ENCODE results near the gene OR5AU1. TPM values are rescaled to one million over a fixed set of nuclear protein-coding genes. Genes with fewer than 3 reads are reported as not detected.
"Not testable (repeated sequence)": the region's sequence is repeated elsewhere in the genome, so short reads cannot be mapped to it uniquely, and the experiment has no call there.

The OR5AU1 gene
- total RNA-seq, 2 donors from 2014 or later, result not detected

DNA sequence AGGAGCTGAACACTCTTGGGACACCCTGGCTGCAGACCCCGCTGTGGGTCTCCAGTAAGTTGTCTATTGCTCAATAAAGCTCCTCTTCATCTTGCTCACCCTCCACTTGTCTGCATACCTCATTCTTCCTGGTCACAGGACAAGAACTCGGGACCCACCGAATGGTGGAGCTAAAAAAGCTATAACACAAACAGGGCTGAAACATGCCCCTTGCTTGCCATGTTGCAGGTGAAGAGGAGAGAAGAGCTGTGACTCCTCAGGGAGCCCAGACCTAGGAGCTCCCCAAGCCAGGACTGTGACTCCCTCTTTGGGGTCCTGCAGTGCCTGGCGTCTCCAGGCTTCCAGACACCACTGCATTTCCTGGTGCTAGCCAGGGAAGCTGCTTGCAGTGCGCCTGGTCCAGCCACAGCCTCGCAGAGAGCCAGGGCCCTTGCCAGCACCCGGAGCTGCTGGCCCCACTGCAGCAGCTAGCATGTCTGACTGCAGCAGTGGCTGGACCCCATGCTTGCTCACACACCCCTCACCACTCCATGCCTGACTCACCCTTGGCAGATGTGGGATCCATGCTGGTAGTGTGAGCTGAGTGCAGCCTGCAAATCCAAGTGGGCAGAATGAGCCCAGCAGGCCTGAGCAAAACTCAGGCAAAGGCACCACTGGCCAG lies 37.1 kb upstream of the OR5AU1 start:
- peak in 1 of 2 donors; percentile 24 for DNase-seq

GRCh38 chr14:21192447-21192822 lies 36.6 kb upstream of the OR5AU1 start:
- no peak for DNase-seq
- peaks cover 15% of the 10 kb centered on the region for H3K4me1 Mint-ChIP-seq (ENCODE audit: low read depth)
- H3K27ac Mint-ChIP-seq, result no peak overlapping the region
- peak; percentile 7 to 25 for ATAC-seq (replicated peaks in 1 of 2)
- H3K36me3 Mint-ChIP-seq (ENCODE audit: insufficient read depth in 2 of 2), result no peaks in the 10 kb centered on the region
- H3K9me3 Mint-ChIP-seq, result no peaks in the 10 kb centered on the region
- H3K27me3 Mint-ChIP-seq (ENCODE audit: low read depth), result peaks cover 9% of the 10 kb centered on the region
- H3K4me3 Mint-ChIP-seq, result peak overlapping the region; percentile 81 to 83

More for the DNA sequence above, 37.1 kb upstream of the OR5AU1 start:
- Mint-ChIP-seq H3K9me3 (no peaks in the 10 kb centered on the region), H3K4me3 (peak overlapping the region; percentile 81 to 83), H3K4me1 (ENCODE audit: low read depth) (peaks cover 20% of the 10 kb centered on the region), H3K27me3 (ENCODE audit: low read depth) (peaks cover 9% of the 10 kb centered on the region), H3K27ac (peak overlapping the region; percentile 66), H3K36me3 (ENCODE audit: insufficient read depth in 2 of 2) (no peaks in the 10 kb centered on the region)
- peak; percentile 3 to 18 for ATAC-seq (replicated peaks in 1 of 2)

GRCh38 chr14:21191809-21192446 lies 36.1 kb upstream of the OR5AU1 start:
- Mint-ChIP-seq H3K4me3 (peak overlapping the region; percentile 81 to 83), H3K27ac (peak overlapping the region; percentile 60), H3K27me3 (ENCODE audit: low read depth) (peaks cover 9% of the 10 kb centered on the region), H3K4me1 (ENCODE audit: low read depth) (peaks cover 15% of the 10 kb centered on the region), H3K9me3 (no peaks in the 10 kb centered on the region), H3K36me3 (ENCODE audit: insufficient read depth in 2 of 2) (no peaks in the 10 kb centered on the region)
- ATAC-seq (replicated peaks in 1 of 2), result peak; percentile 69 to 83
- DNase-seq, result peak; percentile 71 to 78

DNA sequence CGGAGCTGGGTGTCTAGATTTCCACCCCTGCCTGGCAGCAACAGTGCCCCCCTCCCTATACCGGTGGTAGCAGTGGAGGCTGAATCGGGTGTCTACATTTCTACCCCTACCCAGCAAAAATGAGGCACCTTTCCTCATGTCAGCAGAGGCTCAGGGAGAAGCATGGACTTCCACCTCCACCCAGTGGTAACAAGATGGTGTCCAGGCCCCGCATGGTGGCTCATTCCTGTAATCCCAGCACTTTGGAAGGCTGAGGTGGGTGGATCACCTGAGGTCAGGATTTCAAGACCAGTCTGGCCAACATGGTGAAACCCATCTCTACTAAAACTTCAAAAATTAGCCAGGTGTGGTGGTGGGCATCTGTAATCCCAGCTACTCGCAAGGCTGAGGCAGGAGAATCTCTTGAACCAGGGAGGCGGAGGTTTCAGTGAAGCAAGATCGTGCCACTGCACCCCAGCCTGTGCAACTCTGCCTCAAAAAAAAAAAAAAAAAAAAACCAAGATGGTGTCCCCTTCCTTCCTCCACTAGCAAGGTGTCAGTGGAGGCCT lies 35.5 kb upstream of the OR5AU1 start:
- ATAC-seq (replicated peaks in 1 of 2) (peak; percentile 6 to 9), DNase-seq (no peak)
- peak overlapping the region; percentile 60 for H3K27ac Mint-ChIP-seq
- H3K36me3 Mint-ChIP-seq (ENCODE audit: insufficient read depth in 2 of 2), result no peaks in the 10 kb centered on the region
- H3K27me3 Mint-ChIP-seq (ENCODE audit: low read depth), result peaks cover 9% of the 10 kb centered on the region
- H3K4me1 Mint-ChIP-seq (ENCODE audit: low read depth), result peaks cover 15% of the 10 kb centered on the region
- no peaks in the 10 kb centered on the region for H3K9me3 Mint-ChIP-seq
- H3K4me3 Mint-ChIP-seq, result peak overlapping the region; percentile 81 to 83

DNA sequence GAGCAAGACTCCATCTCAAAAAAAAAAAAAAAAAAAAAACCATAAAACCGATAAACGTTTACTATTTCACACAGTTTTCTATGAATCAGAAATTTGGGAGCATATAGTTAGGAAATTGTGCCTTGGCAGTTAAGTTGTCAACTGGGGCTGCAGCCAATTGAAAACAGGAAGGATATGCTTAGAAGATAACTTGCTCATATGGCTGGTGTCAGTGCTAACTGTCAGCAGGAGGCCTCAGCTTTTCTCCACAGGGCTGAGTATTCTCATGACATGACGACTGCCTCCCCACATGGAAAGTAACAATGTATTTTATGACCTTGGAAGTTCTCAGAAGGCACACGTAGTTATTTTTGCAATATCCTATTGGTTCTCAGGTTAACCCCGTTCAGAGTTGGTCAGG lies 29.6 kb upstream of the OR5AU1 start:
- H3K27ac Mint-ChIP-seq, result peak overlapping the region; percentile 40
- peaks cover 2 to 4% of the 10 kb centered on the region in 2 donors for H3K9me3 Mint-ChIP-seq
- H3K27me3 Mint-ChIP-seq (ENCODE audit: low read depth), result peaks cover 17% of the 10 kb centered on the region
- ATAC-seq (replicated peaks in 1 of 2) (no peak), DNase-seq (no peak)
- H3K4me3 Mint-ChIP-seq, result no peak overlapping the region
- H3K36me3 Mint-ChIP-seq (ENCODE audit: insufficient read depth in 2 of 2), result peaks cover 0 to 2% of the 10 kb centered on the region in 2 donors
- no peaks in the 10 kb centered on the region for H3K4me1 Mint-ChIP-seq (ENCODE audit: low read depth)

DNA sequence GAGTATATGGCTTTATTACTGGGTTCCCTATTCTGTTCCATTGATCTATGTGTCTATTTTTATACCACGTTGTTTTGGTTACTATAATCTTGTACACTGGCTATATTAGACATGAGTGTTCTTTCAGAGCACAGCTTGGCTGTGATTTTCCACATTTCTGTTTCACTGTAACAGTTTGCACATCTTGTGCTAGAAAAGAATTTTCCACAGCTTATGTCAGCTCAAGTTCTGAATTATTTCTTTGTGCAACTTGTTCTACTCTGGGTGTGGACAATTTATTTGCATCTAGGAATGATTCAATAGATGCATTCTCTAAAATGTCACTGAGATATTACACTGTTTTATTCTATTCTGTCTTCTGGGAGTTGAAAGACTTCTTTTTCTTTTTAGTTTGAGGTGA lies 28.4 kb upstream of the OR5AU1 start:
- H3K27me3 Mint-ChIP-seq (ENCODE audit: low read depth), result peaks cover 20% of the 10 kb centered on the region
- H3K4me3 Mint-ChIP-seq, result no peak overlapping the region
- DNase-seq, result no peak
- no peaks in the 10 kb centered on the region for H3K4me1 Mint-ChIP-seq (ENCODE audit: low read depth)
- no peak for ATAC-seq (replicated peaks in 1 of 2)
- peaks cover 2 to 4% of the 10 kb centered on the region in 2 donors for H3K9me3 Mint-ChIP-seq
- peaks cover 0 to 2% of the 10 kb centered on the region in 2 donors for H3K36me3 Mint-ChIP-seq (ENCODE audit: insufficient read depth in 2 of 2)
- H3K27ac Mint-ChIP-seq, result no peak overlapping the region

DNA sequence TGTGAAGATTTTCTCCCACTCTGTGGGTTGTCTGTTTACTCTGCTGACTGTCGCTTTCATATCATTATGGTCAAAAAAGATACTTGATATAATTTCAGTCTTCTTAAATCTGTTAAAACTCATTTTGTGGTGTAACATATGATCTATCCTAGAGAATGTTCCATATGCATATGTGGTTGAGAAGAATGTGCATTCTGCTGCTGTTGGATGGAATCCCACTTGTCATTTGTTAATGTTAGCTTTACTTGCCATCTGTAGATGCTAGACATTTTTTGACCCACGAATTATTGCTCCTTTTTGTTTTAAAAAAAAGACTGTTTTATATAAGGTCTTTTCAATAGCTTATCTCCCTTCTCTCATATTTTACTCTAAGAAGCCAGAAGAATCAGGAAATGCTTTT lies 26.3 kb upstream of the OR5AU1 start:
- H3K4me3 Mint-ChIP-seq, result no peak overlapping the region
- peaks cover 26% of the 10 kb centered on the region for H3K27me3 Mint-ChIP-seq (ENCODE audit: low read depth)
- ATAC-seq (replicated peaks in 1 of 2) (no peak), DNase-seq (no peak)
- H3K9me3 Mint-ChIP-seq, result peaks cover 2 to 6% of the 10 kb centered on the region in 2 donors
- no peaks in the 10 kb centered on the region for H3K4me1 Mint-ChIP-seq (ENCODE audit: low read depth)
- H3K36me3 Mint-ChIP-seq (ENCODE audit: insufficient read depth in 2 of 2), result peaks cover 0 to 2% of the 10 kb centered on the region in 2 donors
- no peak overlapping the region for H3K27ac Mint-ChIP-seq

GRCh38 chr14:21171128-21171527 lies 15.3 kb upstream of the OR5AU1 start:
- no peak overlapping the region for H3K4me3 Mint-ChIP-seq
- H3K4me1 Mint-ChIP-seq (ENCODE audit: low read depth), result no peaks in the 10 kb centered on the region
- peaks cover 11% of the 10 kb centered on the region for H3K27me3 Mint-ChIP-seq (ENCODE audit: low read depth)
- ATAC-seq (replicated peaks in 1 of 2) (no peak), DNase-seq (no peak)
- H3K9me3 Mint-ChIP-seq, result peaks cover 1 to 5% of the 10 kb centered on the region in 2 donors
- H3K27ac Mint-ChIP-seq, result no peak overlapping the region
- peaks cover 1 to 5% of the 10 kb centered on the region in 2 donors for H3K36me3 Mint-ChIP-seq (ENCODE audit: insufficient read depth in 2 of 2)

GRCh38 chr14:21169573-21169972 lies 13.7 kb upstream of the OR5AU1 start:
- no peak overlapping the region for H3K27ac Mint-ChIP-seq
- no peaks in the 10 kb centered on the region for H3K4me1 Mint-ChIP-seq (ENCODE audit: low read depth)
- H3K27me3 Mint-ChIP-seq (ENCODE audit: low read depth), result peaks cover 17% of the 10 kb centered on the region

DNA sequence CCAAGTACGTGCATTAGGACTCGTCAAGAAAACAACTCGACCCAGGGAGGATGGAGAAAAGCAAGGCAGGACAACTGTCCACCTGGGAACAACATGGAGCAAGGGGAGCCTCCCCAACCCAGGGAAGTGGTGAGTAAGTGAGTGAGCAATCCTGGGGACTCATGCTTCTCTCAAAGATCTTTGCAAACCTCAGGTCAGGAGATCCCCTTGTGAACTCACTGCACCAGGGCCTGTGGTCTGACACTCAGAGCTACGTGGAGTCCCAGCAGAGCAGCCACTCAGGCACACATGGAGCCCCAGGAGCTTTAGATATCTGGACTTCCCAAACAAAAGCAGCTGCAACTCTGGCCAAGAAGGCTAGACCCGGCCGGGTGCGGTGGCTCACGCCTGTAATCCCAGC lies 12.2 kb upstream of the OR5AU1 start:
- Mint-ChIP-seq H3K27ac (no peak overlapping the region), H3K36me3 (ENCODE audit: insufficient read depth in 2 of 2) (peaks cover 0 to 4% of the 10 kb centered on the region in 2 donors), H3K4me1 (ENCODE audit: low read depth) (no peaks in the 10 kb centered on the region), H3K4me3 (no peak overlapping the region), H3K9me3 (peaks cover 1 to 5% of the 10 kb centered on the region in 2 donors), H3K27me3 (ENCODE audit: low read depth) (peaks cover 23% of the 10 kb centered on the region)
- ATAC-seq (replicated peaks in 1 of 2), result peak; percentile 51 to 60
- peak in 1 of 2 donors; percentile 11 for DNase-seq

More at GRCh38 chr14:21169573-21169972, 13.7 kb upstream of the OR5AU1 start:
- ATAC-seq (replicated peaks in 1 of 2) (no peak), DNase-seq (no peak)
- Mint-ChIP-seq H3K9me3 (peaks cover 1 to 5% of the 10 kb centered on the region in 2 donors), H3K4me3 (no peak overlapping the region), H3K36me3 (ENCODE audit: insufficient read depth in 2 of 2) (peaks cover 1 to 5% of the 10 kb centered on the region in 2 donors)

GRCh38 chr14:21165670-21166069 lies 9.8 kb upstream of the OR5AU1 start:
- H3K4me3 Mint-ChIP-seq; H3K36me3 Mint-ChIP-seq (ENCODE audit: insufficient read depth in 2 of 2); H3K27ac Mint-ChIP-seq; ATAC-seq (replicated peaks in 1 of 2); H3K9me3 Mint-ChIP-seq; H3K4me1 Mint-ChIP-seq (ENCODE audit: low read depth); DNase-seq: not testable (repeated sequence)
- H3K27me3 Mint-ChIP-seq (ENCODE audit: low read depth), result peaks cover 24% of the 10 kb centered on the region

- not testable (repeated sequence) for ATAC-seq (replicated peaks in 1 of 2); H3K4me1 Mint-ChIP-seq (ENCODE audit: low read depth); H3K4me3 Mint-ChIP-seq; DNase-seq; H3K27ac Mint-ChIP-seq; H3K36me3 Mint-ChIP-seq (ENCODE audit: insufficient read depth in 2 of 2); H3K9me3 Mint-ChIP-seq
- peaks cover 24% of the 10 kb centered on the region for H3K27me3 Mint-ChIP-seq (ENCODE audit: low read depth)
These were observed 9.2 kb upstream of the OR5AU1 start for GRCh38 chr14:21165002-21165605.

DNA sequence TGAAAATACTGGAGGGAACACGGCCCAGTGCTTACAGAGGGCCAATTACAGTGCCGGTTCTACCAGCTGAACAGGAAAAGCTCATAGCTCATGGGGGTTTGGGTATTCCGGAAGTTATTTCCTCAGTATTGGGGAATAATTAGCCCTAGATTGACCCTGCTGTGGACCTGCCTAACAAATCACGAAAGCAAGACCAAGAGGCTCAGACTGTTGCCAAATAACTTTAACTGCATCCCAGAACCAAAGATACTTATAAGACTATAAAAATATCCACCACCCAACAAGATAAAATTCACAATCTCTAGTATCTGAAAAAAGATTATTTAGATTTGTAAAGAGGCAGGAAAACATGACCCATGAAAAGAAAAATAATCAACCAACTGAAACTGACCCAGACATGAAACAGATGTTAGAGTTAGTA lies 8.0 kb upstream of the OR5AU1 start:
- no peaks in the 10 kb centered on the region for H3K36me3 Mint-ChIP-seq (ENCODE audit: insufficient read depth in 2 of 2)
- ATAC-seq (replicated peaks in 1 of 2), result no peak
- peaks cover 24% of the 10 kb centered on the region for H3K27me3 Mint-ChIP-seq (ENCODE audit: low read depth)

More for the DNA sequence above, 8.0 kb upstream of the OR5AU1 start:
- no peak for DNase-seq
- Mint-ChIP-seq H3K4me1 (ENCODE audit: low read depth) (no peaks in the 10 kb centered on the region), H3K4me3 (no peak overlapping the region), H3K27ac (no peak overlapping the region), H3K9me3 (no peaks in the 10 kb centered on the region)

Data from activated T-cell treated with anti-CD3 and anti-CD28 coated beads, Interleukin-2, amount 50 U/mL, for 72 hours (primary cell).